Measurements from ENCODE around the gene FUT7.
"Not testable (repeated sequence)": the region's sequence is repeated elsewhere in the genome, so short reads cannot be mapped to it uniquely, and the experiment has no call there.

FUT7 gene

DNA sequence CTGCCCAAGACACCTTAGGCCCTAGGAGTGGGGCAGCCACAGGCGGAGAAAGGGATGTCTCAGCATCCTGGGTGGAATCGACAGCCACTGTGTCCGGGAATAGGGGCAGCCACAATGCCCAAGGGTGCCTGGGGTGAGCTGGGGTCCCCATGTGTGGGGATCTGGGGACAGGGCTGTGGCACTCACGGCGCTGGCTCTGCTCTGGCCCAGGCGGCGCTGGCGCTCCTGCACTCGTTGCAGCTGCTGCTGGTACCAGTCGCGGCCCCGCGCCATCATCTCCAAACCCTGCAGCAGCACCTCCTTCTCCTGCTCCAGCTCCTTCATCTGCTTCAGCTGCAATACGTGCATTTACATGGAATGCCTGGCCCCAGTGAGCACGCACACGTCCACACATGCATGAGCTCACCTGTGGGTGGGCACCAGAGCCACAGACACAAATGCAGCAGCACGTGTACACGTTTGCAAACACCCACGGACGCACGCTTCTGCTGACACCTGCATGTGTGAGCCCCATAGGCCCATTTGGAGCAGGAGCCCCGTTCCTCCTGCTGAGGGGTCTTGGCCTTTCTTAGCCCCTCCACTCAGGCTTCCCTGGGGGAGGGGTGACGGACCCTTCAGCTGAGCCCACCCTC is 33.6 kb upstream of the FUT7 start:
- no peak for DNase-seq

DNA sequence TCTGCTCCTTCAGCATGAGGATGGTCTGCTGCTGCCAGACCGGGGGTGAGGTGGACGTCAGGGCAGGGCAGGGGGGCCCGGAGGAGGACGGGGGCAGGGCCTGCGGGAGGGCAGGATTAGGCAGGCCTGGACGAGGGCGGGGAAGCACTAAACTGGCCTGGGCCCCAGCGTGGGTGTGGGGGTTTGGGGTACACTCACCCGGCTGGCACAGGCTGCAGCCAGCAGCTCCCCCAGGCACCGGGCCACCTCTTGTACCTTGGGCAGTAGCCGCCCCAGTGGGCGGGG is 32.9 kb upstream of the FUT7 start:
- DNase-seq: no peak

DNA sequence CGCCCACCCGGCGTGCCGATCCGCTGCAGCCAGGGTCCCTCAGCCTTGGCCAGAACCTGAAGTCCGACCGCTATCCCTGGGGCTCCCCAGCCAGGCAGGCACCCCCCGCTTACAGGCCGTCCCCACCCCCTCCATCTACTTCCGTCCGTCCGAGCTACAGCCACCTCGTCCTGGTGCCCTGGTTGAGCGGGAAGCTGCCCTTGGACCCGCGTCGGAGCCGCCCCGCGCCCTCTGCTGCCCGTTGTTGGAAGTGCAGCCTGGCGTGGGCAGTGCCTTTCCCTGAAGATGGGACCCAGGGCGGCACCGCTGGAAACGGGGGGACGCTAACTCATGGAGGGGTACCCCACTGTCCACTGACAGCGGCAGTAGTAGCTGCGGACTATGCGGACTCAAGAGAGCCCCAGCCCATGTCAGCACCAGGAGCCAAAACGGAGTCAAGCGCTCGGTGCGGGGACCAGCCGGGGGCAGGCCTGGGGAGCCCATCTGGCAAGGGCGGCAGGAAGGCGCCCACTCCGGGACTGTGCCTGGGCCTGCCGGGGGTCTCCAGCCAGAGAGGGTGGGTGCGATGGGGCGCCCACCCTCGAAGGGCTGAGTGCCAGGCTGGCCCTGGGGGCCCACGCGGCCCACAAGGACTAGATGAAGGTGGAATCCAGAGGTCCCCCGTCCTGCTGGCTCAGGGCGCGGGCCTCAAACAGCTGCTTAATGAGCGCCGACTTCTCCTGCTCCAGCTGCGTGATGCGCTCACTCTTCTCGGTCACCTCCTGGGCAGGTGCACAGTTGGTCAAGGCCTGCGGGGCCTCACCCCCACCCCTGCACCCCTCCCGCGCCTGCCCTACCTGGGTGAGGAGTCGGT is 32.4 kb upstream of the FUT7 start:
- peak; percentile 57 for DNase-seq

DNA sequence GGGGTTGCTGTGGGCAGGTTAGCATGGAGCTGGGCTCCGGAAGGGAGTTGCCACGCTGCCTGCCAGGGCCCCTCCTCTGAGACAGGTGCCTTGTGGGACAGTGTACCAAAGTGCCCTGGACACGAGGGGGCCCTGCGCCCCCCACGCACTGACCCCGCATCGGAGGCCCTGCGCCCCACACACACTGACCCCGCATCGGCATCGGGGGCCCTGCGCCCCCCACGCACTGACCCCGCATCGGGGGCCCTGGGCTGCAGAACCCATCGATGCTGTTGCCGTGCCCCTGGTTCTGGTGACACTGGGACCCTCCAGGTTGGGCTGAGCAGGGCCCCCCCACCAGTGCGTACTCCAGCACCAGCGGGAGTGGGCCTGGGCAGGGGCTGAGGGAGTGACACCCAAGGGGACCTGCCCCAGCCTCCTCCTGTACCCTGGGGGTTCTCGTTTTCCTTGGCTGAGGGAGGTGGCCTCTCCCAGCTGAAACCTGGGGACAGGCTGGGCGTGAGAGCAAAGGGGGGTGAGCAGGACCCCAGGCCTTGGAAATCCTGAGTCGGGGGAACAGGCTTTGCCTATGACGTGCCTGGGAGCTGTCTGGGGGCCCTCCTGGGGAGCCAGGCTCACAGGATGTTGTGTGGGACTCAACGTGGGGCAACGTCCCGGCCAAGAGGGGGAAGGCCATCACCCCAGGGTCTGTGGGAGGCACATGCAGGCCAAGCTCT is 31.6 kb upstream of the FUT7 start:
- DNase-seq: no peak

DNA sequence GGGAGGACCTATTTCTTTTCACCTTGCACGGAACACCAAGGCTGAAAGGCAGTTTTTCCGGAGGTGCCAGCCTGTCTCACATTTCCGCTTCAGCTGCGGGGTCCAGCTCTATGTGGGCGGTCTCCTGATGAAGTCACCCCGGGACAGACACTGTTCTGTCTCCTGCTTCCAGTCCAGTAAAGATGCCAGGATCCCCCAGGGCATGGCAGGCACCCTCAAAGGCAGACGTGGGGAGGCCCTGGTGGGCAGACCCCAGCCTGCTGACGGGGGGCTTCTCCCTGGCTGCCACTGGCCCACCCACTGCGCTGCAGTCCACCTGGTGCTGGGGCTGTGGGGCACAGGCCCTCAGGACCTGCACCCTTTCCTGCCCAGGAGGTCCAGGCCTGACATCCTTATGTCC is 30.9 kb upstream of the FUT7 start:
- not testable (repeated sequence) for DNase-seq

- DNase-seq: no peak
Observed at GRCh38 chr9:137062384-137062783, 30.5 kb upstream of the FUT7 start.

- no peak for DNase-seq
Observed at GRCh38 chr9:137058521-137059234, 26.8 kb upstream of the FUT7 start.

DNA sequence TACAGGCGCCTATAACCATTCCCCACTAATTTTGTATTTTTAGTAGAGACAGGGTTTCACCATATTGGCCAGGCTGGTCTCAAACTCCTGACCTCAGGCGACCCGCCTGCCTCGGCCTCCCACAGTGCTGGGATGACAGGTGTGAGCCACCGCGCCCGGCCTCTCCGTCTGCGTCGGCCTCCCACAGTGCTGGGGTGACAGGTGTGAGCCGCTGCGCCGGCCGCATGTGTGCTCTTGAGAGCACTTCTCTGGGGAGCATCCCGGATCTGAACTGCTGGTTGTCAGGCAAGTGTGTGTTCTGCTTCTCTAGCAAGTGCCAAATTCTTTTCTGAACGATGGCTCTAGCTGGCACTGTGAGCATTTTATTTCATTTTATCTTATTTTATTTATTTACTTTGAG is 25.7 kb upstream of the FUT7 start:
- no peak for DNase-seq

GRCh38 chr9:137056739-137057415 is 25.0 kb upstream of the FUT7 start:
- DNase-seq: no peak

DNA sequence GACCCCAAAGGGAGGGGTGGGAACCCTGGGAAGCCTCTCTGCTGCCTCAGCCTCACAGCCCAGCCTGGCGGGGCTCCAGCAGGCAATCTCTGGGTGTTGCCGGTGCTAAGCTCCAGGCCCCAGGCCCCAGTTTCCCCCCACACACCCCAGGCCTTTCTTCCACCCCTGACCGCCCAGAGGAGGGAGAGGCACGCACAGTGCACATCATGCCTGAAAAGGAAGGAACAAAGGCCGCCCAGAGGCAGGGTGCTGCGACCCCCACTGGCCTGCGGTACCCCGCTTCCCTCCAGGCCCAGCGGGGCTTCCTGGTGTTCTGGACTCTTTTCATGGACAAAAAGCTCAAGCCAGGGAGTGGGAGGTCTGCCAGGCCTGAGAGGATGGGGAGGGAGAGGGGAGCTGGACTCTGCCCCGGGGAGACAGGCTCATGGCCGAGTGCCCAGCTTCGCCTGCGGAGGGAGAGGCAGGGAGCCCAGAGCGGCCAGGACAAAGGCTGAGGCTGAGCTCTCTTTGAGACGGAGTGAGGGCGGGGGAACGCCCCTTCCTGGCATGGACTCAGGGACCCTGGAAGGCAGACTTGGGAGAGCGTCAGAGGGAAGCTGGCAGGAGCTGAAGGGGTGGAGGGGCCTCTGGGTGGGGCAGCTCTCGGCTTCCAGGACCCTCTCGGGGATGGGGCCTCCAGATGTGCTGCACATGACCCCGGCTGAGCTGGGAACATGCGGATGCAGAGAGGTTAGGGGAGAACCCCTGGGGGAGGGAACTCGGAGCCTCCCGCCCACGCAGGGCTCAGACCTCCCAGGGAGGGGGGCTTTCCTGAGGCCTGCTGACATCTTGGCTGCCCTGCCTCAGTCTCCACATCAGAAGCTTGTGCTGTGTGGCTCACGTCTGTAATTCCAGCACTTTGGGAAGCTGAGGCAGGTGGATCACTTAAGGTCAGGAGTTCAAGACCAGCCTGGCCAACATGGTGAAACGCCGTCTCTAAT is 23.8 kb upstream of the FUT7 start:
- DNase-seq: no peak

DNA sequence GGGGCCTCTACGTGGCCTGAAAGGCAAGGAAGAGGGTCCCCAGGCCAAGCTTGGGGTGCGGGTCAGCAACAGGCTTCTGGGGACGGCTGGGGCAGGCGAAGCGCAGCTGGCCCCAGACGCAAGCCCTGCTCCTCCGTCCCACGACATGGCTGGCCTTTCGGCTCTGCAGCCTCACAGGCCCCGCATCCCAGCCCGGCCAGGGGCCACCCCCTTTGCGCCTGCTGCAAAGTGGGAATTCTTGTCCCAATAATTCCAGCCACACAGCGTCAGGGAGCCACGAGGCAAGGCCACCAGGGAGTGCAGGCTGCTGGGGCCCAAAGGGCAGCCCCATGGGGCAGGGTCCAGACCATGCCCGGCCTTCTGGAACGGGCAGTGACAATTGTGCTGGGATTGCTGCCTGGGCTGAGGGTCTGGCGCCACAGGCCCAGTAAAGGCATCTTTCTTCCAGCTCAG is 23.1 kb upstream of the FUT7 start:
- DNase-seq: no peak

DNA sequence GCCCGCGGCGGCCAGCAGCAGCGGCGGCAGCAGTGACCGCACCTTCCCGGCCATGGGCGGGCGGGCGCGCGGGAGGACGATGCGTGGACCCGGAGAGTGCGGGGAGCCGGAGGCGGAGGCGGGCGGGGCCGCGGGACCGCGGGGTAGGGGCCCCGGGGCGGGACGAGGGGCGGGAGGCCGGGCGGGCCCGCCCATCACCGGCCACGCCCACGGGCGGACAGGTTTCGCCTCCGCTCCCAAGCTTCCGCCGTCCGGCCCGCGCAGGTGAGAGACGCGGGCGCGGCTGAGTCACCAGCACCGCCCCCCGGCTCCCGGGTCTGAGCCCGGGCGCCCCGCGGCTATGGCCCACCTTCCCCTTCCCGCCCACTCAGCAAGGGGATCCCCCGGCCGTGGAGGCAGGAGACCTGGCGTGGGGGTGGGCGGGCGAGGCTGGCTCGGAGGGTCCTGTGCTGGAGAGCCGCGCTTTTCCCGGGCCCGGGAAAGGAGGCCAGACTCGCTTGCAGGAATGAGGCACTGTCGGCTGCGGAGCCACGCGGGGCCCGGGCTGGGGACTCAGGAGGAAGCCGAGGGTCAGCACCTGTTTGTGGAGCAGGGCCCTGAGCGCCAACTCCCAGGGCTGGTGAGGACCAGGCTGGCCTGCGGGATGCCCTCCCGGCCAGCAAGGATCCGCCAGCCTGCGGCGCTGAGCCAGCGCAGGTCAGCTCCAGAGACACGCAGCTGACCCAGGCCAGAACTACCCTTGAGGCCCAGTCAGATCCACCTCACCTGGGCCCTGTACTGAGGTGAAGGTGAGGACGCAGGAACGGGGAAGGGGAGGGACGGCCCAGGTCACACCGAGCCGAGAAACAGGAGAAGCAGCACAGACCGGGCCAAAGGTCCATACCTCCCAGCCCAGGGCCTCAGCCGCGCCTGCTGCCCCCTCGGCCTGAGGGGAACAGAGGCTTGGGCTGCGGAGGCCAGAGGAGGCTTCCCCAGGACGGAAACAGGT is 22.4 kb upstream of the FUT7 start, which contains the start of gene ENTPD2:
Gene ENTPD2 (minus strand): TSS at position 118 of the 988 bp plus-strand sequence. CDS start 64 bp downstream, at position 54.
- DNase-seq: no peak

DNA sequence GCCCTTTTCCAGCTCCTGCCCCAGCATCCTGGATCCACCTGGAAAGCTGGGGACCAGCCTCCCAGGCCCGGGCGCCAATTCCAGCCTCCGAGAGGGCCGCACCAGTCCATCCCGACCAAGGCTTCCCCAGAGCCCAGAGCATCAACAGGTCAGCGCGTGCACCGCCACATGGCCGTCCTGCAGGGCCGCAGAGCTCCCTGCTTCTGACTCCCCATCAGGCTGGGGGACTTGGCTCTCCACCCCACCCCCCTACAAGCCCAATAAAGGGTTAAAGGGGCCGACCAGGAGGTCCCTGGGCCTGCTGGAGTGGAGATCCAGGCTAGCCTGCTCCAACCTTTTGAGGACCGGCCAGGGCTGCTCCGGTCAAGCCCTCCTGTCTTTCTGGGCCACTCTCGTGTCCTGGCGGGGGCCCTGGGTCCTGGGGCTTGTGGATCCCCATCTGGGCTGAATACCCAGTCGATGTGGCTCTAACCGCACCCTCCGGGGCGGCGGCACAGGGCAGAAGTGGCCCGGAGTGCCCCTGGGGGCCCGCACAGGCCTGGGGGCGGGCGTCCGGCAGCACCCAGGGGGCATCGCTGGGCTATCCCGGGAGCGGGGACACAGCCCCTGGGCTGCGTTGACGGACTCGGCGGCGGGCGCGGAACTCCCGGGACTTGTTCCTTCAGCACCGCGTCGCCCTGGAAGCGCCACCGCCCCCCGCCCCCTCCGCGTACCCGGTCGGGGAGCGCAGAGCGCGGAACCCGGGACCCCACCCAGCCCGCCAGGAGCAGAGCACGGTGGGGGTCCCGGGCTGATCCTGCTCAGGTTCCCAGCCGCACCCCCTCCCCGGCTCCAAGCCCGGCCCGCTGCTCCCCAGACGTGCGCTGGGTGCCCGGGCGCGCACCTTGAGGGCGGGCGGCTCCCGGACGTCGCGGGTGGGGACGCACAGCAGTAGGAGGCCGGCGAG is 21.4 kb upstream of the FUT7 start:
- DNase-seq: no peak

GRCh38 chr9:137052293-137052692 is 20.4 kb upstream of the FUT7 start:
- no peak for DNase-seq

DNA sequence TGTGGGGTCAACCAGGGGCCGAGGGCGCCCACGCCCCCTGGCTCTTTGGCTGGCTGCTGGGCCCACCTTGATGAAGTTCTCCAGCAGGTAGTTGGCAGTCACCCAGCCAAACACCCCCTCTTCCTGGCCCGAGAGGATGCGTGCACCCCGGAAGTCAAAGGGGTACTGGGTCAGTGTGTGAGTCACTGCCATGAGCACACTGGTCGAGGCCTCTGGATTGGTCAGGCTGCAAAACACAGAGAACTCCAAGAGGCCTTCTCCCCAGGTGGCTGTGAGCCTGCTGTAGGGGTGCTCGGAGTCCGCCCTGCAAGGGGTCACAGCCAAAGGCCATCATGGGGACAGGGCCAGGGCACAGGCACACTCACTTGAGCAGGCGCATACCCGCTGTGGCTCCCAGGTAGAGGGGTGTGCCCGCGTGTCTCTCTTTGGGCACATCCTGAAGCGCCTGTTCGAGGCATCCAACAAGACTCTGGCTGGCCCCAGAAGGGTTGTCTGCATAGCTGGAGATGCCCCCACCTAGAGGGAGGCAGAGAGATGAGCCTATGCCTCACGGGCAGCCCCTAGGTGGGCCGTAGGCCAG is 19.3 kb upstream of the FUT7 start:
- no peak for DNase-seq

DNA sequence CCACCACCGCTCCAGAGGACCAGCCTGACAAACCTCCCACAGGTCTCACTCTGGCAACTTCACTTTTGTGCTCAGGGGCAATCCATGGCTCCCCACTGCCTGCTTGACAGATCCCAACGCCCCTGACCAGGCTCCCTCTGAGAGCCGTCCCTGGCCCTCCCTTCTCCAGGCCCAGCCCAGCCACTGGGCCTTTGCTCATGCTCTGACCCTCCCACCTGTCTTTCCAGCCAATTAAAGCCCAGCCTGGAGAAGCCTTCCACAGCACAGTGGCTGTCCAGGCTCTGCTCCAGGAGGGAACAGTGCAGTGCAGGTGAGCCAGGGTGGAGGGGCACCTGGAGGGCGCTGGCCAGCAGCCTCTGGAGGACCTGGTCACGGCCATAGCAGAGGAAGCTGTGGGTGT is 18.7 kb upstream of the FUT7 start:
- no peak for DNase-seq

DNA sequence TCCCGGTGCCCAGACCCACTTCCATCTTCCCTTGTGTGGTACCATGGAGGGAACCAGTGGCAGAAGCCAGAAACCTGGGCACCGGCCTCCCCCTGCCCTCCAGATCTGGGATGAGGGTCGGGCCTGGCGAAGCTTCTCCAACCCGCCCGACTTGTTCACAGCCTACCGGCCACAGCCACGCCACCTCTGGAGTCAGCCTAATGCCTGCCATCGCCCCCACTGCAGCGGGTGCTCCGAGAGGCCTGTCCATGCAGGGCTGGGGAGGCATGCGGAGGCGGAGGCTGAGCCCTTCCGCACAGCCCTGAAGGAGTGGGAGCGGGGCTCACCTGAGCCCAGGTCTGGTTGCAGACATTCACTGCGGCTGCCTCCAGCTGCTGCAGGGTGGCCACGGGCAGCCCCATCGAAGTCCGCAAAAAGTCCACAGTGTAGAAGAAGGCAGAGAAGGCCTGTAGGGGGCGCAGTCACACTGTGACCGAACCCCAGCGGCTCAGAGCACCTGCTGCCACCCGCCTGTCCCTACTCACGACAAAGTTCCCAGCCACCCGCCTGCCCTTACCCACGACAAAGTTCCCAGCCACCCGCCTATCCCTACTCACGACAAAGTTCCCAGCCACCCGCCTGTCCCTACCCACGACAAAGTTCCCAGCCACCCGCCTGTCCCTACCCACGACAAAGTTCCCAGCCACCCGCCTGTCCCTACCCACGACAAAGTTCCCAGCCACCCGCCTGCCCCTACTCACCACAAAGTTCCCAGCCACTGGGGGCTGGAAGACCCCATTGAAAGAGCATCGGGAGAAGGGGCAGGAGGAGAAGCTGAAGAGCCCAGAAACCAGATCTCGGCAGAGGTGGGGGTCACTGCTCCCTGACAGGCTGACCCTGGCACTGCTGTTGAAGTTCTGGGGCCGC is 17.9 kb upstream of the FUT7 start:
- peak; percentile 42 for DNase-seq

Measured in activated gamma-delta T cell treated with Interleukin-2 at 50 U/mL for 16 hours (primary cell).